HepG2 (cell line): Measurements from ENCODE around the gene TP73. TPM values are rescaled to one million over a fixed set of nuclear protein-coding genes. Genes with fewer than 3 reads are reported as not detected.

Experiments used
- AKAP8 ChIP-seq: sonication (generic); formaldehyde crosslinking; IDR thresholded peaks from 2 replicates; pipeline ENCODE4 v1.5.1; 2020; ENCODE audit warnings: mild to moderate bottlenecking, missing genetic modification reagents
- ARNTL ChIP-seq: sonication (generic); formaldehyde crosslinking; IDR thresholded peaks from 2 replicates; pipeline ENCODE4 v1.4.0; 2020; ENCODE audit warnings: mild to moderate bottlenecking, missing genetic modification reagents
- ATF7-NPFF ChIP-seq: sonication (generic); formaldehyde crosslinking; IDR thresholded peaks from 2 replicates; pipeline ENCODE4 v1.8.1; 2023; ENCODE audit warnings: mild to moderate bottlenecking, low read depth, missing genetic modification reagents, moderate library complexity
- BRD4 ChIP-seq: sonication (generic); formaldehyde crosslinking; IDR thresholded peaks from 2 replicates; pipeline ENCODE4 v1.4.0; 2020; ENCODE audit warnings: missing genetic modification reagents
- ELF1 ChIP-seq: sonication (generic); formaldehyde crosslinking; IDR thresholded peaks from 2 replicates; pipeline ENCODE4 v1.4.0; 2020; ENCODE audit warnings: missing genetic modification reagents
- GABPA ChIP-seq, 2 experiments: IDR thresholded peaks; 2 replicates each; pipeline ENCODE4 v1.6.1; 2011 to 2016; ENCODE audit warnings: low read depth in 2 of 2, low read length in 1 of 2, missing biosample characterization in 1 of 2, missing genetic modification characterization in 1 of 2
- KAT7 ChIP-seq: IDR thresholded peaks from 2 replicates; pipeline ENCODE4 v1.6.1; 2018; ENCODE audit warnings: borderline replicate concordance, missing compliant biosample characterization
- KAT8 ChIP-seq: IDR thresholded peaks from 2 replicates; pipeline ENCODE4 v1.6.1; 2016; ENCODE audit warnings: missing genetic modification reagents, missing compliant biosample characterization
- NFE2L2 ChIP-seq: fragments of 150-350 bp; IDR thresholded peaks from 2 replicates; pipeline ENCODE4 v1.6.1; 2014; ENCODE audit warnings: low read length
- POLR2AphosphoS5 ChIP-seq: IDR thresholded peaks from 2 replicates; pipeline ENCODE4 v1.6.1; 2012; ENCODE audit warnings: low read depth, low read length
- RNF2 ChIP-seq: fragments of 450-650 bp; conservative IDR thresholded peaks from 2 replicates; pipeline ENCODE4 v1.6.1; 2016; ENCODE audit warnings: low read depth
- SMARCE1 ChIP-seq: fragments of 450-650 bp; IDR thresholded peaks from 2 replicates; pipeline ENCODE4 v1.6.1; 2017; ENCODE audit warnings: borderline replicate concordance
- THYN1 ChIP-seq: sonication (generic); formaldehyde crosslinking; IDR thresholded peaks from 2 replicates; pipeline ENCODE4 v1.8.1; 2023; ENCODE audit warnings: low read depth, mild to moderate bottlenecking, moderate library complexity, missing genetic modification reagents, borderline replicate concordance
- TRIM24 ChIP-seq: sonication (generic); formaldehyde crosslinking; IDR thresholded peaks from 2 replicates; pipeline ENCODE4 v1.8.0; 2022; ENCODE audit warnings: mild to moderate bottlenecking, missing genetic modification reagents
- YEATS4 ChIP-seq: sonication (generic); formaldehyde crosslinking; IDR thresholded peaks from 2 replicates; pipeline ENCODE4 v1.4.0; 2020; ENCODE audit warnings: missing genetic modification reagents, borderline replicate concordance
- ZBTB8A ChIP-seq: sonication (generic); formaldehyde crosslinking; IDR thresholded peaks from 2 replicates; pipeline ENCODE4 v1.4.0; 2020; ENCODE audit warnings: mild to moderate bottlenecking, low read depth, missing genetic modification reagents, borderline replicate concordance
- ZMYM2 ChIP-seq: sonication (generic); formaldehyde crosslinking; IDR thresholded peaks from 2 replicates; pipeline ENCODE4 v1.8.0; 2022; ENCODE audit warnings: mild to moderate bottlenecking, missing genetic modification reagents
- ZNF451 ChIP-seq: sonication (generic); formaldehyde crosslinking; IDR thresholded peaks from 2 replicates; pipeline ENCODE4 v1.5.0; 2020; ENCODE audit warnings: mild to moderate bottlenecking, missing genetic modification reagents
- ZNF788 ChIP-seq: sonication (generic); formaldehyde crosslinking; IDR thresholded peaks from 2 replicates; pipeline ENCODE4 v1.5.0; 2020; ENCODE audit warnings: mild to moderate bottlenecking, missing genetic modification reagents, borderline replicate concordance
- ZSCAN25 ChIP-seq: sonication (generic); formaldehyde crosslinking; IDR thresholded peaks from 2 replicates; pipeline ENCODE4 v1.8.0; 2022; ENCODE audit warnings: mild to moderate bottlenecking, missing genetic modification reagents
- polyA plus RNA-seq, 8 experiments: library from polyadenylated mRNA; depleted of rRNA in 3 of 8; stranded (reverse) in 7 of 8; unstranded in 1 of 8; fragments of >200 nt; fragmentation: Illumina TruSeq in 4 of 8; extraction: Trizol in 4 of 8; gene quantifications; 2 replicates each; pipeline versions ENCODE4 v1.2.1 to v1.2.3, GENCODE V29; 2011 to 2016; ENCODE audit warnings: low read depth in 4 of 8, missing spikeins in 1 of 8, mixed read lengths in 1 of 8; ENCODE audit not compliant: insufficient read depth in 1 of 8
- total RNA-seq, 5 experiments: library from RNA; depleted of rRNA; stranded (reverse); fragments of >200 nt; fragmentation: Illumina TruSeq; extraction: Trizol; gene quantifications; 2 replicates each; pipeline ENCODE4 v1.2.3, GENCODE V29; 2016; ENCODE audit warnings: low read depth in 1 of 5
- TF ChIP-seq, protein P1 (sequence below): sonication (generic); formaldehyde crosslinking; IDR thresholded peaks from 2 replicates; pipeline ENCODE4 v1.4.0; 2020; ENCODE audit warnings: missing genetic modification reagents
- TF ChIP-seq, protein P2 (sequence below): sonication (generic); formaldehyde crosslinking; IDR thresholded peaks from 2 replicates; pipeline ENCODE4 v1.5.1; 2020; ENCODE audit warnings: mild to moderate bottlenecking, missing genetic modification reagents
- TF ChIP-seq, protein P3 (sequence below): sonication (generic); IDR thresholded peaks from 2 replicates; pipeline ENCODE4 v1.6.1; 2016; ENCODE audit warnings: low read depth, borderline replicate concordance
- TF ChIP-seq, protein P4 (sequence below): sonication (generic); formaldehyde crosslinking; IDR thresholded peaks from 2 replicates; pipeline ENCODE4 v1.8.0; 2022; ENCODE audit warnings: mild to moderate bottlenecking, missing genetic modification reagents, moderate library complexity

Gene TP73
- total and polyA plus RNA-seq, 2 of the 13 experiments (the other 11 are each of a cell fraction or from before 2014, with no cell fraction given) = 0.49 to 1.1 TPM

DNA sequence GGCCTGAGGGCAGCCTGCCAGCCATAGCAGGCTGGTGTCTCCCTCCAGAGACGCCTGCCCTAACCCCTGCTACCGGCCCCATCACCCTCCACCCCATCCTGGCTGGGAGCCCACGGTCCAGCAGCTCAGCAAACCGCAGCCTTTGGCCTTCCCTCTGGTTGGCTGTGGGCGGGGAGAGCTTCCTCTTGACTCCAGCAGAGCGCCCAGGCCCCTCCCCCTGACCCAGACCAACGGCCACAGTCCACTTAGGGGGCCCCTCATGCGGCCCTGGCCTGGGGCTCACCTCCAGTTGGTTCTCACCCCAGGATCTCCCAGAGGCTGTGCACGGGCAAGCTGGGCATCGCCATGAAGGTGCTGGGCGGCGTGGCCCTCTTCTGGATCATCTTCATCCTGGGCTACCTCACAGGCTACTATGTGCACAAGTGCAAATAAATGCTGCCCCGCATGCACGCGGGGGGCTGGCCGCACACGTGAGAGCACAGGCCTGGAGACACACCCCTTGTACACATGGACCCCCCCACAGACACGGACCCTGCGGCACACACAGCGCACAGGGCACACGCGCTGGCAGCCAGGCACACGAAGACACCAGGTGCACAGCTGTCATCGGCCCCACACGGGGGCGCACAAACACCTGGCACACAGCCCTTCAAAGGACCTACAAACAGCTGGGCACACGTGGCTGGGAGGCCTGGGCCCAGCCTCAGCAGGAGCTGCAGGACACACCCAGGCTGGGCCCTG lies 123.3 kb downstream of the TP73 start (continued):
- TF ChIP-seq ZMYM2 (CRISPR knock-in tag) (0 out of 2 replicates have a peak, but pooled peaks have one; percentile 24), KAT7 (CRISPR knock-in tag) (0 out of 2 replicates have a peak, but pooled peaks have one; percentile 17), ZNF451 (CRISPR knock-in tag) (peak; percentile 72; the same call in 1 of the 2 replicates), RNF2 (peak; percentile 91), KAT8 (peak; percentile 35), AKAP8 (peak; percentile 97), ZBTB8A (CRISPR knock-in tag) (0 out of 2 replicates have a peak, but pooled peaks have one; percentile 42), ELF1 (CRISPR knock-in tag) (no peak; the same call in 1 of the 2 replicates), ZSCAN25 (CRISPR knock-in tag) (peak; percentile 69; the same call in 1 of the 2 replicates), TRIM24 (0 out of 2 replicates have a peak, but pooled peaks have one; percentile 7), BRD4 (peak; percentile 69), ARNTL (CRISPR knock-in tag) (peak; percentile 97), SMARCE1 (no peak), ATF7-NPFF (peak; percentile 55), ZNF788 (CRISPR knock-in tag) (peak; percentile 69), THYN1 (CRISPR knock-in tag) (no peak), POLR2AphosphoS5 (peak; percentile 65), NFE2L2 (no peak), GABPA (IDR thresholded peaks at IDR 0.05; ENCODE audit: low read depth, low read length) (no peak), GABPA (CRISPR knock-in tag; IDR thresholded peaks at IDR 0.05; ENCODE audit: low read depth) (0 out of 2 replicates have a peak, but pooled peaks have one; percentile 40), YEATS4 (CRISPR knock-in tag) (peak; percentile 89)
- TF ChIP-seq, protein P1, sequence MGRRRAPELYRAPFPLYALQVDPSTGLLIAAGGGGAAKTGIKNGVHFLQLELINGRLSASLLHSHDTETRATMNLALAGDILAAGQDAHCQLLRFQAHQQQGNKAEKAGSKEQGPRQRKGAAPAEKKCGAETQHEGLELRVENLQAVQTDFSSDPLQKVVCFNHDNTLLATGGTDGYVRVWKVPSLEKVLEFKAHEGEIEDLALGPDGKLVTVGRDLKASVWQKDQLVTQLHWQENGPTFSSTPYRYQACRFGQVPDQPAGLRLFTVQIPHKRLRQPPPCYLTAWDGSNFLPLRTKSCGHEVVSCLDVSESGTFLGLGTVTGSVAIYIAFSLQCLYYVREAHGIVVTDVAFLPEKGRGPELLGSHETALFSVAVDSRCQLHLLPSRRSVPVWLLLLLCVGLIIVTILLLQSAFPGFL = peak; percentile 75
- TF ChIP-seq, protein P2, sequence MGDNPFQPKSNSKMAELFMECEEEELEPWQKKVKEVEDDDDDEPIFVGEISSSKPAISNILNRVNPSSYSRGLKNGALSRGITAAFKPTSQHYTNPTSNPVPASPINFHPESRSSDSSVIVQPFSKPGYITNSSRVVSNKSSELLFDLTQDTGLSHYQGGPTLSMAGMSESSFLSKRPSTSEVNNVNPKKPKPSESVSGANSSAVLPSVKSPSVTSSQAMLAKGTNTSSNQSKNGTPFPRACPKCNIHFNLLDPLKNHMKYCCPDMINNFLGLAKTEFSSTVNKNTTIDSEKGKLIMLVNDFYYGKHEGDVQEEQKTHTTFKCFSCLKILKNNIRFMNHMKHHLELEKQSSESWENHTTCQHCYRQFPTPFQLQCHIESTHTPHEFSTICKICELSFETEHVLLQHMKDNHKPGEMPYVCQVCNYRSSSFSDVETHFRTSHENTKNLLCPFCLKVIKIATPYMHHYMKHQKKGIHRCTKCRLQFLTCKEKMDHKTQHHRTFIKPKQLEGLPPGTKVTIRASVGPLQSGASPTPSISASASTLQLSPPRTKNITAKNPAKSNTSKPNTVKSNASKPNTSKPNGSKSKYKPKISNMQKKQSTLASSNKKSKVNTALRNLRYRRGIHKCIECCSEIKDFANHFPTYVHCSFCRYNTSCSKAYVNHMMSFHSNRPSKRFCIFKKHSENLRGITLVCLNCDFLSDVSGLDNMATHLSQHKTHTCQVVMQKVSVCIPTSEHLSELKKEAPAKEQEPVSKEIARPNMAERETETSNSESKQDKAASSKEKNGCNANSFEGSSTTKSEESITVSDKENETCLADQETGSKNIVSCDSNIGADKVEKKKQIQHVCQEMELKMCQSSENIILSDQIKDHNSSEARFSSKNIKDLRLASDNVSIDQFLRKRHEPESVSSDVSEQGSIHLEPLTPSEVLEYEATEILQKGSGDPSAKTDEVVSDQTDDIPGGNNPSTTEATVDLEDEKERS = 0 out of 2 replicates have a peak, but pooled peaks have one; percentile 42
- TF ChIP-seq, protein P3, sequence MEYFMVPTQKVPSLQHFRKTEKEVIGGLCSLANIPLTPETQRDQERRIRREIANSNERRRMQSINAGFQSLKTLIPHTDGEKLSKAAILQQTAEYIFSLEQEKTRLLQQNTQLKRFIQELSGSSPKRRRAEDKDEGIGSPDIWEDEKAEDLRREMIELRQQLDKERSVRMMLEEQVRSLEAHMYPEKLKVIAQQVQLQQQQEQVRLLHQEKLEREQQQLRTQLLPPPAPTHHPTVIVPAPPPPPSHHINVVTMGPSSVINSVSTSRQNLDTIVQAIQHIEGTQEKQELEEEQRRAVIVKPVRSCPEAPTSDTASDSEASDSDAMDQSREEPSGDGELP = peak; percentile 98
- TF ChIP-seq, protein P4, sequence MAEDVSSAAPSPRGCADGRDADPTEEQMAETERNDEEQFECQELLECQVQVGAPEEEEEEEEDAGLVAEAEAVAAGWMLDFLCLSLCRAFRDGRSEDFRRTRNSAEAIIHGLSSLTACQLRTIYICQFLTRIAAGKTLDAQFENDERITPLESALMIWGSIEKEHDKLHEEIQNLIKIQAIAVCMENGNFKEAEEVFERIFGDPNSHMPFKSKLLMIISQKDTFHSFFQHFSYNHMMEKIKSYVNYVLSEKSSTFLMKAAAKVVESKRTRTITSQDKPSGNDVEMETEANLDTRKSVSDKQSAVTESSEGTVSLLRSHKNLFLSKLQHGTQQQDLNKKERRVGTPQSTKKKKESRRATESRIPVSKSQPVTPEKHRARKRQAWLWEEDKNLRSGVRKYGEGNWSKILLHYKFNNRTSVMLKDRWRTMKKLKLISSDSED (CRISPR knock-in tag) = no peak; the same call in 1 of the 2 replicates
